Measurements from ENCODE around the gene ZEB2.

DNA sequence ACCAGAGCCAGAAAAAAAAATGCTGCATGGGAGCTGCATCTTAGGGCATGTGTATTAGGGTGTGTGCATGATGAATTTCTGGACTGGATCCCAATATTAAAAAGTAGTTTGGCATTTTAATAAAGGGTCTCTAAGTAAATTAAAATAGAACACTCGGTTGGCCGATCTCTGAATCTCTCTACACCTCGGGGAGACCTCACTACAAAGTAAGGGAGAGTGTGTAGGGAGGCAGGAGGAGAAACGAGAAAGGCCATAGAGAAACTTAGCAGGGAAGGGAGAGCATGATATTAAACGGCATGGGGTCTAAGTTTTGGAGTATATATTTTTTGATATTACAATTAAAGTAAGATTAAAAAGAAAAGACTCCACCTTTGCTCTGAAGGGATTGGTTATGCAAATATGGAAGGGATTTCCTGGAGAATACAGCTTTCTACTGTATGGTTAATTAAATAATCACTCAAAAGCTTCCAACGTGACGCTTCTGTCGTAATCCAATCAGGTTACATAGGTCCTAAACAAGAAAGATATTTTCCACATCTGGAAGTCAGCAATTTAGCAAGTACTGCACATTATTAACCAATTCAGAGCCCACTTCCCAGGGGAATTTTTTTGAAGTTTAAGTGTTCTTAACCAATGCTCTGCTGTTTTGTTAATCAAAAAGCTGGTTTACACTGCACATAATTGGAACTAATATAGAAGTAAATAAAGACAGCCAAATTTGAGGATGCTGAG, 1.0 kb upstream of the ZEB2 start:
- TF ChIP-seq POLR2A (IDR thresholded peaks at IDR 0.05): no peak
- TF ChIP-seq, protein P1, sequence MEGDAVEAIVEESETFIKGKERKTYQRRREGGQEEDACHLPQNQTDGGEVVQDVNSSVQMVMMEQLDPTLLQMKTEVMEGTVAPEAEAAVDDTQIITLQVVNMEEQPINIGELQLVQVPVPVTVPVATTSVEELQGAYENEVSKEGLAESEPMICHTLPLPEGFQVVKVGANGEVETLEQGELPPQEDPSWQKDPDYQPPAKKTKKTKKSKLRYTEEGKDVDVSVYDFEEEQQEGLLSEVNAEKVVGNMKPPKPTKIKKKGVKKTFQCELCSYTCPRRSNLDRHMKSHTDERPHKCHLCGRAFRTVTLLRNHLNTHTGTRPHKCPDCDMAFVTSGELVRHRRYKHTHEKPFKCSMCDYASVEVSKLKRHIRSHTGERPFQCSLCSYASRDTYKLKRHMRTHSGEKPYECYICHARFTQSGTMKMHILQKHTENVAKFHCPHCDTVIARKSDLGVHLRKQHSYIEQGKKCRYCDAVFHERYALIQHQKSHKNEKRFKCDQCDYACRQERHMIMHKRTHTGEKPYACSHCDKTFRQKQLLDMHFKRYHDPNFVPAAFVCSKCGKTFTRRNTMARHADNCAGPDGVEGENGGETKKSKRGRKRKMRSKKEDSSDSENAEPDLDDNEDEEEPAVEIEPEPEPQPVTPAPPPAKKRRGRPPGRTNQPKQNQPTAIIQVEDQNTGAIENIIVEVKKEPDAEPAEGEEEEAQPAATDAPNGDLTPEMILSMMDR (IDR thresholded peaks at IDR 0.05): no peak

Data from breast epithelium (tissue), 3 donors.